Measurements from ENCODE around the gene WDR82. TPM values are rescaled to one million over a fixed set of nuclear protein-coding genes. Genes with fewer than 3 reads are reported as not detected.

The WDR82 gene
- total and polyA plus RNA-seq, 2 of the 8 experiments (the other 6 are each of a cell fraction or from before 2014, with no cell fraction given): 33.5 to 82.7 TPM

- TF ChIP-seq CHD7 (IDR thresholded peaks at IDR 0.05; ENCODE audit: insufficient replicate concordance, low read length) (no peak), RBBP5 (IDR thresholded peaks at IDR 0.05; ENCODE audit: borderline replicate concordance, low read depth, low read length) (no peak), RAD21 (IDR thresholded peaks at IDR 0.05 in 1 of 2, conservative IDR thresholded peaks at IDR 0.05 in 1 of 2; ENCODE audit: low read depth in 2 of 2, low read length in 2 of 2) (no peak), KDM5A (IDR thresholded peaks at IDR 0.05; ENCODE audit: low read length) (no peak), SIRT6 (IDR thresholded peaks at IDR 0.05; ENCODE audit: low read length) (no peak), JUND (IDR thresholded peaks at IDR 0.05; ENCODE audit: low read length) (no peak), CBX5 (IDR thresholded peaks at IDR 0.05; ENCODE audit: low read depth, low read length) (no peak)
Measured at GRCh38 chr3:52208556-52208955, 69.9 kb downstream of the WDR82 start (continued).
